IPS-11a (cell line): ENCODE results near the gene SLC6A19.

ENCODE experiments used
- H3K4me3 ChIP-seq: one replicate; pipeline ENCODE4 v1.5.1; 2013; ENCODE audit warnings: low read depth, low read length, control low read depth

SLC6A19 gene

DNA sequence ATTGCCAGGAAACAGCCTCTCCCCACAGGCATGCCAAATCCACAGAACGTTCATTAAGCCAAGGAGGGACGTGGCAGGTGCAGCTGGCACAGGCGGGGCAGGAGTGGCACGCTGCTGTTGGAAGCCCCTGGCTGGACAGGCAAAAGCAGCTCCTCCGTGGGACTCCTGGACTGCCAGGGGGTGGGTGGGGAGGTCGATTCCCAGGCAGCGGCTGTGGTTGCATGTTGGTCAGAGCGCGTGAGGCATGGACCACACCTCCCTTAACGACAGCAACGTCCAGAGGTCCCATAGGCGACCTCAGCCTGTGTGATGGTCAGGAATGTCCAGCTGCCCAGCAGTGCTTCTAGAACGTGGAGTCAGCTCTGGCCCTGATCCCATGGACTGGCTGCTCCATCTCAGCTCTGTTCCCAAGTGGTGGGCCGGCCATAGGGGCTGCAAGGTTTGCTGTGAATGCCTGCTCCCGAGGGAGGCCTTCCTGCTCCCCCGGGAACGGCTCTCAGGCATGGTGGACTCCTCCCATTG is 6.9 kb downstream of the SLC6A19 start:
- no peak overlapping the region for H3K4me3 ChIP-seq

DNA sequence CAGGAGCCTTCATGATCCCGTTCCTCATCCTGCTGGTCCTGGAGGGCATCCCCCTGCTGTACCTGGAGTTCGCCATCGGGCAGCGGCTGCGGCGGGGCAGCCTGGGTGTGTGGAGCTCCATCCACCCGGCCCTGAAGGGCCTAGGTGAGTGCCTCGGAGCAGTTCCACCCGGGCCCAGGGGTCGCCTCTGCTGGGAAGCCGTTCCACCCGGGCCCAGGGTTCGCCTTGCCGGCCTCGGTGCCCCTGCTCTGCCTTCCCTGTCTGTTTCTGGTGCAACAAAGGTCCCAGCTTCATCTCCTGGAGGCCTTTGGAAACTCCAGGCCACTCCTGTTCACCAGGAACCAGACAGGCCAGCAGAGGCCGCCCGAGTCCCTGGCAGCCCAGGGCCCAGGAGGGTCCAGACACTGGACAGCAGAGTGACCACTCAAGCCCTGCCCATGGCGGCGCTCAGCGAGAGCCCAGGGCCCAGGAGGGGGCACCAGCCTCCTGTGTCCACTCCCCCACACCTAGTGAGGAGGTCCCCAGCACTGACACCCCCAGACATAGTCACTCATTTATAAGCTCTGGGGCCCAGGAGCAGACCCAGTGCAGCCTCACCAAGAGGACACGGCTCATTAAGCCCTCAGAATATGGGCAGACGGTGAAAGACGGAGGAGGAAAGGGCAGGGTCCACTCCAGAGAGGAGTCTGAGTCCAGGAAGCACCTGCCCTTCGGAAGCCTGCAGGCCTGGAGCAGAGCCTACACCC is 7.5 kb downstream of the SLC6A19 start:
- H3K4me3 ChIP-seq: no peak overlapping the region

DNA sequence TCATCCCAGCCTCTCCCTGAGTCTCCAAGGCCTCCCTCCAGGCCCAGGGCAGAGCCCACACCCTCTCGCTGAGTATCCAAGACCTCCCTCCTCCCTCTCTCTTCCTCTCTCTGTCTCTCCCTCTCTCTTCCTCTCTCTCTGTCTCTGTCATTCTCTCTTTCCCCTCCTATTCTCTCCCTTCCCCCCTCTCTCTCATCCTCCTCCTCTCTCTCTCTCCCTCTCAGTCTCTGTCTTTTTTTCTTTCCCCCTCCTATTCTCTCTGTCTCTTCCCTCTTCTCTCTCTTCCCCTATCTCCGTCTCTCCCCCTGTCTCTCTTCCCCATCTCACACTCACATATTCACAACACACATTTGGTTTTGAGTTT is 8.1 kb downstream of the SLC6A19 start:
- H3K4me3 ChIP-seq: no peak overlapping the region

DNA sequence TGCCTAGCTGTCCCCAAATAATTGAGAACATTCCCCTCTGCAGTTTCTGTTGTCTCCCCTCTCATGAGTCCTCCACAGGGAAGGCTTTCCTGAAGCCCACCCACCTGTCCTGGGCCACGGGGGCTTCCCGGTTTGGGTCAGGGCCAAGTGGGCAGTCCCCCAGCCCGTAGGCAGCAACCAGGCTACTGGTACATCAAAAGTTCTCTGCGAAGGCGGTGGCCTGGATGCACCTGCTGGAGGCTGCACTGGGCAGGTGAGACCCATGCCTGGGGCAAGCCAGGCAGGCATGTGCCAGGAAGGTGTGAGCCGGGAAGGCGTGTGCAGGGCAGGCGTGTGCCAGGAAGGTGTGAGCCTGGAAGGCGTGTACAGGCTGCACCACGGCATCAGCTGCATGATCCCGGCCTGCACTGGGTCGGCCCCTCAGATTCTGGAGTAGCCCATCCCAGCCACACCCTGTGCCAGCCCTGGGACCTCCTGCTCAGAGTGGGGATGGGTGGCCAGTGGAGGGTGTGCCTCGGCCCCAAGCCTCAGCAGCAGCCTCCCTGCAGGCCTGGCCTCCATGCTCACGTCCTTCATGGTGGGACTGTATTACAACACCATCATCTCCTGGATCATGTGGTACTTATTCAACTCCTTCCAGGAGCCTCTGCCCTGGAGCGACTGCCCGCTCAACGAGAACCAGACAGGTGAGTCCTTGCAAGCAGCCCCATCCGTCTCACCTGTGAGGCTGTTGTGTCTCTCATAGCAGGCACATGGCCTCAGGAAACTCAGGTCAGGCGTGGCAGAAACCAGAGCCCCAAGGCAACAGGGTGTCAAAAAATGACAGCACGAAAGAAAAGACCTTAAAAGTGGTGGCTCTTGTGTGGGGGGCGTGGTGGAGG is 8.7 kb downstream of the SLC6A19 start:
- H3K4me3 ChIP-seq: no peak overlapping the region

- H3K4me3 ChIP-seq: no peak overlapping the region
Observed at GRCh38 chr5:1210832-1211251, 9.4 kb downstream of the SLC6A19 start.

GRCh38 chr5:1211701-1212100 is 10.3 kb downstream of the SLC6A19 start:
- H3K4me3 ChIP-seq: no peak overlapping the region

- H3K4me3 ChIP-seq: no peak overlapping the region
Observed at GRCh38 chr5:1212271-1212670, 10.9 kb downstream of the SLC6A19 start.

- no peak overlapping the region for H3K4me3 ChIP-seq
Observed at GRCh38 chr5:1212881-1213280, 11.5 kb downstream of the SLC6A19 start.

DNA sequence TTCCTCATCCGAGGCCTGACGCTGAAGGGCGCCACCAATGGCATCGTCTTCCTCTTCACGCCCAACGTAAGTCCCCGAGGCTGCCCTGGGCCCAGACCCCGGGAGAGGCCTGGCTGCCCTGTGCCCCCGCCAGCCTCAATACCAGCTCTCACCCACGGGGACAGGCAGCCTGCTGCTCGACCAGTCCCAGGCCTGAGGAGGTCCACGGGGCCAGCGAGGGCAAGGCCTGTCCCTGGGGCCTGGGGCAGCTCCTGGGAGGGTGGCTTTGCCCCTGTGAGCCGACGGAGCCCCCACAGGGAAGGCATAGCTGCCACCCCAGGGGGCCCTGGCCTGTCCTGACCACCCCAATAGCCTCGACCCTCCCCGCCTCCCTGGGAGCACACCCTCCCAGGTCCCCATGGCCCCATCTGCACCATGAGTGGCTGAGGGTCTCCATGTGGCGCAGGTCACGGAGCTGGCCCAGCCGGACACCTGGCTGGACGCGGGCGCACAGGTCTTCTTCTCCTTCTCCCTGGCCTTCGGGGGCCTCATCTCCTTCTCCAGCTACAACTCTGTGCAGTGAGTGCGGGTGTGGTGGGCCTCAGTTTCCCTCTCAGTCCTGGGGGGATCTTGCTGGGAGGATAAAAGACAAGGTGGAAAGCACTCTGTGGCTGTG is 12.2 kb downstream of the SLC6A19 start:
- H3K4me3 ChIP-seq: no peak overlapping the region

GRCh38 chr5:1214163-1214935 is 13.0 kb downstream of the SLC6A19 start:
- H3K4me3 ChIP-seq: no peak overlapping the region

DNA sequence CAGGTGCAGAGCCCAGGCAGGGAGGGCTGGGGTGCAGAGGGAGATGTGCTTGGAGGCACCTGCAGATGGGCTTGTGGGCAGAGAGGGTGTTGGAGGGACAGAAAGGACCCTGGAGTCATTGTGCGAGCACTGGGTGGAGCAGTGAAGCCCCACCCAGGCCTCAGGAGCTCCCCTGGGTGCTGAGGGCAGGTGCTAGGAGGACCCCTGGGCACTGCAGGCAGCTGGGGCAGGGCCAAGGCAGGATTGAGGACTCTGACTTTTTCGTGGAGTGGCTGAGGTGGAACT is 13.5 kb downstream of the SLC6A19 start:
- no peak overlapping the region for H3K4me3 ChIP-seq

- H3K4me3 ChIP-seq: no peak overlapping the region
Observed at GRCh38 chr5:1215320-1216096, 14.1 kb downstream of the SLC6A19 start.

GRCh38 chr5:1216211-1216917 is 15.0 kb downstream of the SLC6A19 start:
- H3K4me3 ChIP-seq: no peak overlapping the region

GRCh38 chr5:1216918-1217295 is 15.5 kb downstream of the SLC6A19 start:
- no peak overlapping the region for H3K4me3 ChIP-seq

DNA sequence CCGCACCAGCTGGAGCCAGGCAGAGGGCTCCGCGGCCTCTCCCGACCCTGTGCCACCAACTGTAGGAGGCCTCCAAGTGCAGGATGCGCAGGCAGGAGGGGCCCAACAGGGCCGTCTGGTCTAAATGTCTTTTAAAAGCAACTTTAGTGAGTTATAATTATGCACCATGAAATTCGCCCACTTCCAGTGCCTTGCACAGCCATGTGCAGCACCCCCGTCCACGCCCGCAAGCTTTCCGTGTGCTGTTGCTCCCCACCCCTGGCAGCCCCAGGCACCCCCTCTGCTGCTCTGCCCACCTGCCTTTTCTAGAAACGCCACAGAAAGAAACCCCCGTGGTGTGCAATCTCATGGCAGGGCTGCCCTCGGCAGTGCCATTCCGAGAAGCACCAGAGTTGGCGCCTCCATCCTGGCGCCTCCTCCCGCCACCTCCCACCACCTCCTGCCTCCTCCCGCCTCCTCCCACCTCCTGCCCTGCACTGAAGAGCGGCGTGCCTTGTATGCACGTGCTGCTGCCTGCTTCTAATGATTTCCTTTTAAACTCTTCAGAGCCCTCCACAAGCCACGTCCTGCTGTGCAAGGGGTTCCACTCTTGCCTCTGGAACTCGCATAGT is 16.3 kb downstream of the SLC6A19 start:
- H3K4me3 ChIP-seq: no peak overlapping the region

- no peak overlapping the region for H3K4me3 ChIP-seq
Observed at GRCh38 chr5:1218351-1219080, 17.1 kb downstream of the SLC6A19 start.

GRCh38 chr5:1219098-1219767 is 17.8 kb downstream of the SLC6A19 start:
- H3K4me3 ChIP-seq: no peak overlapping the region

DNA sequence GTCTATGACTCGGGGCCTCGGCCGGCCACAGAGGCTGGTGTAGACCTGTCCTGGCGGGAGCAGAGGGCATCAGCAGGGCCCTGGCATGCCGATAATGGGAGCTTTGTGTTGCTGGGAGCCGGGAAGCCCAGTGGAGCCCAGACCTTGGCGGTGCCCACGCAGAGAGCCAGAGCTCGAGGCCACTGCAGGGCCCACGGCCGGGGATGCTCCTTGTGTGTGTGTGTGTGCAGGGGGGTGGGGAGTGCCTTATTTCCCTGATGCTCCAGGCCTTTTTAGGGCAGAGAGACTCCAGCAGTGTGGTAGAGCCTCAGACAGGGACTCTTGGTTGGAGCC is 18.3 kb downstream of the SLC6A19 start:
- no peak overlapping the region for H3K4me3 ChIP-seq
